GM21423 (cell line): ENCODE measurements around the gene PCP4L1.

Experiments
- ATAC-seq: cut with Tn5 transposase; IDR thresholded peaks from one replicate; pipeline ENCODE4 v1.9.1; 2021; ENCODE audit warnings: mild to moderate bottlenecking, moderate library complexity; ENCODE audit not compliant: unreplicated experiment

PCP4L1 gene

GRCh38 chr1:161265305-161265704, 6.8 kb downstream of the PCP4L1 start:
- no peak for ATAC-seq

DNA sequence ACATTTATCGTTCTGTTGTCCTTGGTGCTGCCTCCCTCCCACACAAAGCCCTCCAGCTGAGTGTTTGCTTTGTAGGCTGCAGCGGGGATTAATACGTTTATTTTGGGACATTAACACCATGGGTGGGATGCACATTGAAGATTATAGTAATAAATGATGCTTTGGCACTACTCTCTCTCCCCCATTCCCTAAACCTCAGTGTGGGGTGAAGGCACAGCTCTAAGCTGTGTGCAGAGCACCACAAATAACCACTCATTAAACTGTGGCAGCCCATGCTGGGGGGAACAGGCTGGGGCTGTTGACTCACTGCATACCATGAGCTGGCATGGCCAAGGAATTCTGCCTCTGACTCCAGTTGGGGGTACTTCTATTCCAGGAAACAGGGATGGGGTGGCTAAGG, 7.7 kb downstream of the PCP4L1 start:
- no peak for ATAC-seq

GRCh38 chr1:161266836-161267235, 8.3 kb downstream of the PCP4L1 start:
- no peak for ATAC-seq

DNA sequence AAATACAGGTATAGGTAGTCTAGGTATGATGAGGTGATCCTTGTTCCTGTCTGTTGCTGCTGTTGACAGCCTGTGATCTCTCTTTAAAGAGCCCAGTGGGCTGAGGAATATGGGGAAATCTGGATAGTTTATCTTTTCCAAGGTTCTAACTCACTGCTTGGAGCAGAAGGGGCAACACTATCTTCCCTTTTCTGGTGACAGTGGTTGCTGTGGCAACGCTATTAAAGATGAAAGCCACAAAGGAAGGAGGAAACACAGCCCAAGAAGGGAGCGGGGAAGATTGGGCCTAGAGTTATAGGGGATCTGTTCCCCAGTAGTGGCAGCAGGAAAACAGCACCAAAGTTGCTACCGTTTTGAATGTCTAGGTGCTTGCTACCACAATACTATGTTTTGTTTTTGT, 8.8 kb downstream of the PCP4L1 start:
- ATAC-seq: no peak

DNA sequence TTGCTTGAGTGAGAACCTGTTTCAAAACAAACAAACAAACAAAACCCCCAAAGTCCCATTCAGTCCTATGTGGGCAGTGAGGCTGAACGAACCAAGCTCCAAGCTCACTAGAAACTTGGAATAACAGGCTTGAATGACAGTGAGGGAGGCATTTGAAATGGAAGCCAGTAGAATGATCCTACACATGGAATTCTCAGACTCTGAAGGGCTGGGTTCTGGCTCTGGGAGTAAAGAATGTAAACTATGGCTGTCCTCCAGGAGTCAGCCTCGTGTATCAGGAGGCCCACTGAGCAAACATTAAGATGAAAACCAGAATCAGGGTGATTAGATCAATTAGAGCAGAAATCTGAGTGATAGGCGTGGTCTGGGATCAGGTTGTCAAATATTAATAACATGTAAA, 14.9 kb downstream of the PCP4L1 start:
- ATAC-seq: no peak

- ATAC-seq: no peak
Measured at GRCh38 chr1:161274874-161275273, 16.3 kb downstream of the PCP4L1 start.

DNA sequence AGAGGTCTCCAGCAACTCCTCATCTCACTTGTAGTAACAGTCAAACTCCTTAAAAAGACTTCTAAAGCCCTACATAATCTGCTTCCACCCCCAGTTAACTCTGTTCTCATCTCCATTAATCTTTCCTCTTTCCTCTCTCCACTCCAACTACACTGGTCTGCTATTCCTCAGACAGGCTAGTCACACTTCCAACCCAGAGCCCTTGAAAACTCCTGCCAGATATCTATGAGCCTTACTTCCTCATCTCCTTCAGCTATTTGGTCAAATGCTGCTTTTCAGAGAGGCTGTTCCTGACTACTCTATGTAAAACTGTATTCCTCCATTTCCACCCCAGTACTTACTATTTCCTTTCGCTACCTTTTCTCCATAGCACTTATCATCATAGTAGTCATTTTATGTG, 24.4 kb downstream of the PCP4L1 start:
- no peak for ATAC-seq

DNA sequence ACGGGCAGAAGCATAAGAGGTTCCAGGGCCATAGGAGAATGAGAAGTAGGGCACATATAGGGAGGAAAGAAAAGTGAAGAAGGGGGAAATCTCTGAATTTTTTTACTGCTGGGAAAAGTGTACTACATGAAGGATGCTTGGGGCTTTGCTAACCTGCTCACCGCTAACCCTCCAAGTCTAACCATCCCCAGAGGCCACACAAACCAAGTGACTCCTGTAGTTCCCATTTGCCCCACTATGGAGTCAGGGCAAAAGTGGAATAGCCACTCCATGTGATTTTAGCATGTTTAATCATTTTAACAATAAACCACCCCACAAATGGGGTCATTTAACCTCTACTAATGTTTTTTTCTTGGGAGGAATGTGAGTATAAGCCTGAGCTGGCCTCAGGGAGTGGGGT, 26.6 kb downstream of the PCP4L1 start:
- no peak for ATAC-seq

GRCh38 chr1:161285521-161285920, 27.0 kb downstream of the PCP4L1 start:
- no peak for ATAC-seq

- no peak for ATAC-seq
Measured at GRCh38 chr1:161287482-161288054, 29.0 kb downstream of the PCP4L1 start.

DNA sequence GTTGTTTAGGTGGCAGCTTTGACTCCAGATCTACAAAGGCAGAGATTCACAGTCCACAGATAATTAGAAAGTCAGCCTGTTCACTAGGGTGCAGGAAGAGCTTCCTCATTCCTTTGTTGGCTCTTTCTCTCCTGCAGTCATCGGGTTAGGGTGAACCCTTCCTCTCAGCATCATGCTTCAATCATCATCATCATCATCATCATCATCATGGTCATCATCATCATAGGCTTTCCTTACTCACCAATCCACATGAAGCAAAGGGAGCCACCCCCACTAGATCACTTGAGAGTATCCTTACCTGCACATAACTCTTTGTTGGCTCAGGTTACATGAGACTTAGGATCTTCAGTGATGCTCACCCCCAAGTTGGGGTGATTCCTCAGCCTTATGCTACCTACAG, 32.2 kb downstream of the PCP4L1 start:
- ATAC-seq: no peak

DNA sequence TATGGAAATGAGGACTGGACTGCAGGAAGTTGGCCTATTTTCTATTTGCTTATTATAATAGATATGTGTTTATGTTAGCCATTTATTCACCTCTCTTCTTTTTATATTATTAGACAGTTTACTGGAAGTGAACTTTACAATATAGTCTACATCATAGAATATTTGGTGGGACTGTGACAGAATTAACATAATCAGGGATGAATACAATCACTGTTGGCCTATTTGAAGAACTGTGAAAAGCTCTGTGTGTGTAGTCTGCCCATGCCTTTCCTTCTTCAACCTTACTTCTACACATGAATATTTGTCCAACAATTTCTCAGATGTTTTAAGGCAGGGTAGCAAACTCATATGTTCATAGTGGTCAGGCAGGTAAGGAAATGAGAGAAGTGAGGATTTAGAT, 38.9 kb downstream of the PCP4L1 start:
- ATAC-seq: no peak

GRCh38 chr1:161298116-161298515, 39.6 kb downstream of the PCP4L1 start:
- ATAC-seq: no peak

DNA sequence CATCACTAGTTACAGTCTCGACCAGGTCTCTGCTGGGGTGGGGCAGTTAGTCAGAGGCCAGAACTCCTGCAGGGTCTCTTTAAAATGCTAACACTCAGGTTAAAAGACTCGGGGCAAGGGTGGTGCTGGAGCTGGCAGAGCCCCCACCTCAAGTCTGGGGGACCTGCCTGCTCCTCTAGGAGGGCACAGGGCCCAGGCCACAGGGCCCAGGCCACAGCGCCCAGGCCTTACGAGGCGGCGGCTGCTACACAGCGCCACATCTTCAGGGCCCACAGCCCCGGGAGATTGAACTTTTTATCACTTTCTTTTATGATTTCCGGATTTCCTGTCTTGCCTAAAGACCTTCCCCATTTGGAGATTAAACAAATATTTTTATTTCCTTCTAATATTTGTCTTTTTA, 40.8 kb downstream of the PCP4L1 start:
- ATAC-seq: no peak

- no peak for ATAC-seq
Measured at GRCh38 chr1:161300478-161300877, 41.9 kb downstream of the PCP4L1 start.

DNA sequence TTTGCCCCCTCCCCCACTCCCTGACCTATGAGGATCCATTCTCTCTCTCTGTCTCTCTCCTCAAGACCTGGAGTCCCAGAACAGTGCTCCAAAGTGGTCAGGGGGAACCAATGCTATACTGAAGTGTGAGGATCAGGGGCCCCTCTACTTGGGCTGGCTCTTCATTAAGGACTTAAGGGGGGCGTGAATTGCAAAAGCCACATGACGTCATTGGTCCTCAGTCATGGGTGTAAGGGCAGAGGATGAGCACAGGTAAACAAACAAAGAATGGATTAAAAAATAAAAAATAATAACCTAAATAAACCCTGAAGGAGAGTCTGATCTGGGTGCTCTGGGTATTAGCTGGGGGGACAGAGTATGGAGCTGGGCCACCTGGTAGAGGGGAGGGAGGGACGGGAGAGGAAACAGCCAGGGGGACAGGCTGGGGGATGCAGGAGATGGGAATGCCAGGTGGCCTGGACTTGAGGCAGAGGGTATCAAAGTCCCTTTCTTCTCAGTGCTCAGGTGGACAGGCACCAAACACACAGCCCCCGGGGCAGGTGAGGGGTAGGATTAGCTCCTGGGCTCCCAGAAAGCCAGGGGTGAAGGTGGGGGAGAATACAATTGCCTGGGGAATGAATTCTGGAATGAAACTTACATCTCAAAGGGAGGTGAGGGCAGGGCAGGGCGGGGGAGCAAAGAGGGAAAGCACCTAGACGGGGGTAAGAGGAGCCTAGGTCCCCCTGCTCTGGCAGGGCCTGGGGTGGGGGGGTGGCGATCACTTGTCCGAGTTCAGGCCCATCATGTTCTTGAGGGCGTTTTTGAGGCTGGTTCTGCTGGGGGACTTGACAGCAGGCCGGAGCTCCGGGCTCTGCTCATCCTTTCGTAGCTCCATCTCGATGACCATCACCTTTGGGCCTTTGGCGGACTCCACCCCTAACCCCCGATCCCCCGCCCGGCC, 46.7 kb downstream of the PCP4L1 start:
- no peak for ATAC-seq

DNA sequence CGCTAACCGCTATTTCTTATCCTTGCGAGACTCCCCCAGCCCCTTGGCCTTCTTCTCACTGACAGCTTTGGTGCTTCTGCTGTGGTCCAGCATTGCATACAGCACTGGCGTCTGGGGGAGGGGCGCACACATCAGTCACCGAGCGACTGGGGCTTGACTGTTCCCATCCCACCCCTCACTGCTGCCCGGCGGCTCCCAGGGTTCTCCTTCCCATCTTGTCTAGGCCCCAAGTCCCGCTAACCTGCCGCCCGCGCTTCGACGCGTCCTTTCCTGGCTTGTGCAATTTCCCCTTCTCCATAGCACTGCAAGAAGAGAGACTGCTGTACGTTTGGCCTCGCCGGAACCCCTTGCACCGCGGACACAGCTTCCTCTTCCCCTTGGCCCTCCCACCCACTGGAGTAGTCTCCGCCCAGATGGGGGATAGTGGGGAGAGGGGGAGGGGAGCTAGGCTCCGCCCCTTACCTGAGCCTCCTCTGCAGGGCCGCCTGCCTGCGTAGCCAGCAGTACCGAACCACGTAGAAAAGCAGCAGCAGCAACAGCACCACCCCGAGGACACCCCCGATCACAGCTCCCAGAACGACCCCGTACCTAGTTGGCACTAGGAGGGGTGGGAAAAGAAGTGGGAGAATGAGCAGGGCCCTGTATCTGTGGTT, 47.4 kb downstream of the PCP4L1 start:
- peak; percentile 64 for ATAC-seq

DNA sequence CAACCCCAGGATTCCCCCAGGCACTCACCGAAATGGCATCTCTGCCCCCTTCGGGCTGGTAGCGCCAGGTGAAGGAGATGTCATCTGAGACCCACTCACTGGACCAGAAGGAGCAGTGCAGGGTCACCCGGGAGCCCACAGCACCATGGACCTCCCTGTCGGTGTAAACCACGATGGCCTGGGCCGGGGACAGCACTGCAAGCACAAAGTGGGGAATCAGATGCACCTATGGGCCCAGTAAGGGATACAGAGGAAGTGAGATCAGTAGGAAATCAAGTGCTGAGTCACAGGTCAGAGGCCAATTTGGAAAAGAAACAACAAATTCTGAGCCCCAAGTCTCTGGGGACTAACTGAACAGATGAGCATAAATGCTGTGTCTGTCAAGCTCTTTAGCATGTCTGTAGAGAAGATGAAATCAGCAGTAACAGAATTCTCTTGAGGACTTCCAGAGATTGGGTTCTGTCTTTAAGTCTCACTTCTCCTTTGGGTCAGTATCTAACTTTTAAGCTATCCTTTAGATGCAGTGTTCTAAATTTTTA, 48.8 kb downstream of the PCP4L1 start:
- no peak for ATAC-seq

DNA sequence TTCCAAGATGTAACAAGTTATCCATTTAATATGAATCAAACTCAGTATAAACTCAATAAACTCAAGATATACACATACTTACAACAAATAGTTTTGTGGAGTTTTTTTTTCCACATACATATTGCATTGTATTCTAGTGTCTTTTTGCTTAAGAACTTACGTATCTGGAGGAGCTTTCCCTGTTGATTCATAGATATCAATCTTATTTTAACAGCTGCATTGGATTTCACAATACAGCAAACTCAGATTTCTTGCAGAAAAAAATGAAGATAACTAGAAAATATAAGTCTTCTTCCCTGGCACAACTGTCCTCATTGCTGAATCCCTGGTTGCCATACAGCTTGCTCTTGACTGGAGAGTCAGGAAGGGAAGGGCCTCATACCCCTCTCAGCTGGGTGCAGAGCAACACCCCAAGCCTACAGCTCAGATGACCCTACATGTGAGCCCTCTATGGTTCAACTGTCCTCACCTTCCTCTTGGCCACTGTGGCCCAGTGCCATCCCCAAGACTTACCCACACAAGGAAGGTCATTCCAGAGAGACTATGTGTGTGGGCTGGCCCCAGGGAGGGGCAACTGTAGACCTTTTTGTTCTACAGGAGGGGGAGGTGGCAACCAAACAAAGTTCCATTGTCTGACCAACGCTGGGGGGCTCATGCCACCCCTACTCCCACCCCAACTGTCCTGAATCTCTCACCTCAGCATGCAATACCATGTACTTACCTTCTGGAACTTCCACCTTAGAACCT, 49.5 kb downstream of the PCP4L1 start:
- no peak for ATAC-seq

- ATAC-seq: no peak
Measured at GRCh38 chr1:161309868-161310267, 51.3 kb downstream of the PCP4L1 start, which contains the start of gene MPZ. Gene MPZ, minus strand, starts transcription at chr1:161309968. Its CDS starts 63 bp downstream, at chr1:161309905.
